ENCODE data around the gene SLC20A1.
A peak's percentile ranks its signal among the peaks of the same experiment; 100 is the strongest.
"Not testable (repeated sequence)": the region's sequence is repeated elsewhere in the genome, so short reads cannot be mapped to it uniquely, and the experiment has no call there.

The SLC20A1 gene

DNA sequence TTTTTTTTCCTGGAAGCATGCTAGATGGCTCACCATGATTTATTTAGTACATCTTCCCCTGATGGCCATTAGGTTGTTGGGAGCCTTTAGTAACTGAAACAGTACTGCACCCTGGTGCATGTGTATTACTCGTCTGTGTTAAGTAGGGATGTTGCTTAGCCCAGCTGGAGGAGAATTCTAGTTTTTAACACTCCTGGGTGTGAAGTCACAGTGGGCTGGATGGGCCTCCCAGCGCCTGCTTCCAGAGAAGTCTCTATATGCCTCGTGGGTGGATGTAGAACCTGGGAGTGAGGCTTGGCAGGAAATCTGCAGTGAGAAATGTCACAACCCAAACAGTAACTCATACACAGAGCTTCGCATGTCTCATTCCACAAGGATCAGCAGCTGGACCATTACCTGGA lies 46.1 kb downstream of the SLC20A1 start:
- no peak for DNase-seq (ENCODE audit: insufficient read length)
- FAIRE-seq = no peak
- TF ChIP-seq TAF1 (IDR thresholded peaks at IDR 0.05; ENCODE audit: borderline replicate concordance, low read depth, low read length) (no peak), POLR2A (IDR thresholded peaks at IDR 0.05; ENCODE audit: low read depth, low read length) (no peak), POLR2AphosphoS5 (IDR thresholded peaks at IDR 0.05; ENCODE audit: low read depth, low read length) (no peak)

GRCh38 chr2:112692495-112692911 lies 46.8 kb downstream of the SLC20A1 start:
- FAIRE-seq = peak; percentile 97
- TF ChIP-seq TAF1 (IDR thresholded peaks at IDR 0.05; ENCODE audit: borderline replicate concordance, low read depth, low read length) (no peak), POLR2A (IDR thresholded peaks at IDR 0.05; ENCODE audit: low read depth, low read length) (peak; percentile 56; the same call in 1 of the 2 replicates), POLR2AphosphoS5 (IDR thresholded peaks at IDR 0.05; ENCODE audit: low read depth, low read length) (peak; percentile 66)
- DNase-seq (ENCODE audit: insufficient read length) = peak; percentile 54

GRCh38 chr2:112692918-112693317 lies 47.2 kb downstream of the SLC20A1 start:
- peak; percentile 21 for FAIRE-seq
- no peak for DNase-seq (ENCODE audit: insufficient read length)
- no peak; the same call in 1 of the 2 replicates for TF ChIP-seq POLR2A (IDR thresholded peaks at IDR 0.05; ENCODE audit: low read depth, low read length)
- TF ChIP-seq POLR2AphosphoS5 (IDR thresholded peaks at IDR 0.05; ENCODE audit: low read depth, low read length) = no peak
- no peak for TF ChIP-seq TAF1 (IDR thresholded peaks at IDR 0.05; ENCODE audit: borderline replicate concordance, low read depth, low read length)

DNA sequence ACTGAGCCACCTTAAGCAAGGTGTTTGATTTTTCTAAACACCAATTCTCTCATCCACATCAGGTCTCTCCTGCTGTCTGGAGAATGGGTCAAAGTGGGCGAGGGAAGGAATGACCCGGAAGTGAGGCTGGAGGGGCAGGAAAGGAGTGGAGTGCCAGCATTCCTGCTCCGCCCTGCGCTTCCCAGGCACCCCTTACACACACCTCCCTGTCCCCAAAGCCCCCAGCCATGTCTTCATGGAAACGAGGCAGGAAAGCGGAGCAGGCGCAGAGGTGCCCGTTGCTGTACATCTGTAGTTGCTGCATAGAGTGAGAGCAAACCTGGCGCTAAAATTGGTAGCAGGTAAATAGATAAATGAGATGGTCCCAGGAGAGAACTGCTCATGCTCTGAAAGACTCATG lies 47.9 kb downstream of the SLC20A1 start:
- FAIRE-seq = no peak
- DNase-seq (ENCODE audit: insufficient read length) = no peak
- TF ChIP-seq POLR2AphosphoS5 (IDR thresholded peaks at IDR 0.05; ENCODE audit: low read depth, low read length) = no peak

DNA sequence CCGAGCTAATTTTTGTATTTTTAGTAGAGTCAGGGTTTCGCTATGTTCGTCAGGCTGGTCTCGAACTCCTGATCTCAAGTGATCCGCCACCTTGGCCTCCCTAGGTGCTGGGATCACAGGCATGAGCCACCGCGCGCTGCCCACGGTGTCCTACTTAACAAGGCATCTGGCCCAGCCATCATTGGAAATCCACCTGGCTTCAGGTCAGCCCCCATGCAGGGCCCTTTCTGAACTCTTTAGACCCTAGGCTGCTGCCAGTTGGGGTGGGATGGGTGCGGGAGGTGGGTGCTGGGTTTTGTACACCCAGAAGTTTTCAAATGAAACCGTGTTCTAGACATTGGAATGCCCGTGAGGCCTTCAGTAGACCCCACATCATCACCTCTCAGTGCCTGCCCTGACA lies 48.4 kb downstream of the SLC20A1 start:
- FAIRE-seq (no peak), DNase-seq (ENCODE audit: insufficient read length) (no peak)
- TF ChIP-seq POLR2AphosphoS5 (IDR thresholded peaks at IDR 0.05; ENCODE audit: low read depth, low read length) (no peak), TAF1 (IDR thresholded peaks at IDR 0.05; ENCODE audit: borderline replicate concordance, low read depth, low read length) (no peak), POLR2A (IDR thresholded peaks at IDR 0.05; ENCODE audit: low read depth, low read length) (no peak)

DNA sequence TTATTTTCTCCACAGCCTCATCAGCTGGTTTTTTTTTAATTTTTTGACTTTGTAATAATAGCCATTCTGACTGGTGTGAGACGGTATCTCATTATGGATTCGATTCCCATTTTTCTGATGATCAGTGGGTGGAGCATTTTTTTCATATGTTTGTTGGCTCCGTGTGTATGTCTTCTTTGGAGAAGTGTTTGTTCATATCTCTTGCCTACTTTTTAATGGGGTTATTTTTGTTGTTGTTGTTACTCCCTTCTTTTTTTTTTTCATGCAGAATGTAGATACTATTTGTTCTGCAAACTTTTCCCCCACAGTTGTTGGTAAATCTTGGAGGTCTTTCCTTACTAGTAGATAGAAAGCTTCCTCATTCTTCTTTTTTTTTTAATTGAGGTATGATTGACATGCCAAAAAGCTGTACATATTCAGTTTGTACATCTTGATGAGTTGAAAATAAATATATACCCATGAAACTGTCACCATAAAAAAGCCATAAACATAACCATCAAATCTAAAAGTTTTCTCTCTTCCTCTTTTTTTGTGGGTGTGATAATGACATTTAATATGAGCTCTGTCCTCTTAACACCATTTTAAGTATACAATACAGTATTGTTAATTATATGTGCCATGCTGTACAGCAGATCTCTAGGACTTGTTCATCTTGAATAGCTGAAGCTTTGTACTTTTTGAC lies 53.2 kb downstream of the SLC20A1 start:
- DNase-seq (ENCODE audit: insufficient read length) (no peak), FAIRE-seq (no peak)
- TF ChIP-seq POLR2AphosphoS5 (IDR thresholded peaks at IDR 0.05; ENCODE audit: low read depth, low read length) = no peak

DNA sequence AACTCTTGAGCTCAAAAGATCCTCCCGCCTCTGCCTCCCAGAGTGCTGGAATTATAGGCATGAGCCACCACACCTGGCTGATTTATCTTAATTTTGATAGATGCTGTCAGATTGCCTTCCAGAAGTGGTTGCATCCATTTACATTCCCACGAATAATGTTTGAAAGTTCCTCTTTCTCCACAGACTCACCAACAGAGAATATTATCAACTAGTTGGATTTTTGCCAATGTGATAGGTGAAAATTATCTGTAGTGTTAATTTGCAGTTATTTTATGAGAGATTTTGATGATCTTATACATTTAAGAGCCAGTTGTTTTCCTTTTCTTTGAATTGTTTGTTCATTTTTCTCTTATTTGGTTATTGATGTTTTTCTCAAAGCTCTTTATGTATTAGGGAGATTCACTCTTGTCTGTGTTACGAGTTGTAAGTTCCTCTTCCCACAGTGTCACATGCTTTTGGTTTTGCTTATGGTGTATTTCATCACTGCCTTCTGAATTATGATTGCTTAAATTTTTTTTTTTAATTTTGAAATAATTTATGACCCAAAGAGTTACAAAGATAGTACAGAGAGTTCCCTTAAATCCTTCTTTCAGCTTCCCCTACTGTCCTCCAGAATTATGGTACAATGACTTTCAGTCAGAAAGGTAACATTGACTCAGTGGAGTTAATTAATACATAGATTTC lies 54.4 kb downstream of the SLC20A1 start:
- DNase-seq (ENCODE audit: insufficient read length) = no peak
- peak; percentile 72 for FAIRE-seq
- TF ChIP-seq POLR2A (IDR thresholded peaks at IDR 0.05; ENCODE audit: low read depth, low read length) = no peak
- TF ChIP-seq TAF1 (IDR thresholded peaks at IDR 0.05; ENCODE audit: borderline replicate concordance, low read depth, low read length) = no peak

- DNase-seq (ENCODE audit: insufficient read length) (no peak), FAIRE-seq (peak; percentile 44)
- TF ChIP-seq POLR2AphosphoS5 (IDR thresholded peaks at IDR 0.05; ENCODE audit: low read depth, low read length) = no peak
- no peak for TF ChIP-seq POLR2A (IDR thresholded peaks at IDR 0.05; ENCODE audit: low read depth, low read length)
- no peak for TF ChIP-seq TAF1 (IDR thresholded peaks at IDR 0.05; ENCODE audit: borderline replicate concordance, low read depth, low read length)
These were observed 55.3 kb downstream of the SLC20A1 start for GRCh38 chr2:112701052-112701451.

- no peak for DNase-seq (ENCODE audit: insufficient read length)
- no peak for FAIRE-seq
- no peak for TF ChIP-seq POLR2AphosphoS5 (IDR thresholded peaks at IDR 0.05; ENCODE audit: low read depth, low read length)
- no peak for TF ChIP-seq TAF1 (IDR thresholded peaks at IDR 0.05; ENCODE audit: borderline replicate concordance, low read depth, low read length)
- no peak for TF ChIP-seq POLR2A (IDR thresholded peaks at IDR 0.05; ENCODE audit: low read depth, low read length)
These were observed 57.9 kb downstream of the SLC20A1 start for GRCh38 chr2:112703684-112704083.

DNA sequence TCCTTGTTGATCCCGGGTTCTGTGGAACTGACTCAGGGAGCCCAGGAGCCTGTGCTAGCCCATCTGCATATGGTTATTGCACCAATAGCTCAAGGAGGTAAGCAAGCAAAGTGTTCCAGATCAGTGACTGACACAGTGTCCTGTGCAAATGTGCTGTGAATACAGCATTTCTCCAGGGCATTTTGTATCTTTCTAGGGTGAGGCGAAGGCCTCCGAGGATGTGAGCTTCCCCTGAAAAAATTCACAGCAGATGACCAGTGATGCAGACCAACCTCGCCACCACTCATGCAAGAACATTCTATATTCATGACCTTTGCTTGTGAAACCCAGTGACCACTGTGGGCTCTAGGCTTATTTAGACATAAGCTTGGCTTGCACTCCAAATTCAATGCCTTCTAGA lies 59.8 kb downstream of the SLC20A1 start:
- no peak for DNase-seq (ENCODE audit: insufficient read length)
- FAIRE-seq = no peak
- TF ChIP-seq POLR2A (IDR thresholded peaks at IDR 0.05; ENCODE audit: low read depth, low read length) = no peak
- TF ChIP-seq TAF1 (IDR thresholded peaks at IDR 0.05; ENCODE audit: borderline replicate concordance, low read depth, low read length) = no peak
- TF ChIP-seq POLR2AphosphoS5 (IDR thresholded peaks at IDR 0.05; ENCODE audit: low read depth, low read length) = no peak

DNA sequence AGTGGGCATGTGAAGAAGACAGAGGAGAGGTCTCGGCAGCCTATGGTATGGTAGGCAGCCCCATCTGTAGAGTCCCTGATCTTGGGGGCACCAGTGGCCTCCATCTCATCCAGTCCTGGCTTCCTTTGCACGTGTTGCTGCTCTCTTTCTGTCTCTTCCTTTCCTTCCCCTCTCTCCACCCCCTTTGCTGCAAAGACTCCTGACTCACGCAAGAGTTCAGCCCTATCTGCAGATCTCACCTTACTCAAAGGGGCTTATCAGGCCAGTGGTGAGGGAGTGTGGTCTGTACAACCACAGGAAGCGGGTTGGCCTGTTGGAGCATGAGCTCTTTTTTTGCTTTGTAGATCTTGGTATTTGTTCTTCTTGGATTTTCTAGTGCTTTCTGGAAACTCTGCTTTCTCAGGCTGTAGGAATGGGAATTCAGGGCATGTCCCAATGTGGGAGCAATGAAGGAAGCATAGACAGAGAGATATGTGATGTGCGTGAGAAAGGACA lies 60.5 kb downstream of the SLC20A1 start:
- peak; percentile 76 for FAIRE-seq
- TF ChIP-seq POLR2AphosphoS5 (IDR thresholded peaks at IDR 0.05; ENCODE audit: low read depth, low read length) = no peak
- no peak for TF ChIP-seq POLR2A (IDR thresholded peaks at IDR 0.05; ENCODE audit: low read depth, low read length)
- TF ChIP-seq TAF1 (IDR thresholded peaks at IDR 0.05; ENCODE audit: borderline replicate concordance, low read depth, low read length) = no peak
- DNase-seq (ENCODE audit: insufficient read length) = no peak

- FAIRE-seq; DNase-seq (ENCODE audit: insufficient read length): not testable (repeated sequence)
These were observed 61.2 kb downstream of the SLC20A1 start for GRCh38 chr2:112706947-112707346.
